ENCODE data around the gene GTF2A1. TPM values are rescaled to one million over a fixed set of nuclear protein-coding genes. Genes with fewer than 3 reads are reported as not detected.
"Not testable (repeated sequence)": the region's sequence is repeated elsewhere in the genome, so short reads cannot be mapped to it uniquely, and the experiment has no call there.

Gene GTF2A1
- total RNA-seq, 4 donors from 2014 or later, result 12.5 to 28.9 (median 18.6) TPM

DNA sequence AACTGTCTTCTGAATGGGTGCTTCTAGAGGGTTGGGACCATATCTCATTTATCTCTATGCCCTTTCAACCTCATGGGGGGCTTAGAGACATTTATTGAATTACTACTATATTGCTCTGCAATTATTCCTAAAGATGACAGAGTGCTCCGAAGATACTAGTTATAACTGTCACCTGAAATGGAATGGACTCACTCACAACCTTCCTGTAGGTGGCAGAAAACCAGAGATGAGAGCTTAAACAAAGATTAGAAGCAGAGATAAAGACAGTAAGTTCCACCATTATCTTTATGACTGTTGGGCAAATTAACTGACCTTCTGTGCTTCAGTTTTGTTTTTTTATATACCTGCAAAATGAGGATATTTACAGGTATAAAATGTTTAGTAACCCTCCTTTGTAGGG is 31.5 kb upstream of the GTF2A1 start:
- Histone ChIP-seq H3K4me3 (no peak overlapping the region), H3K27me3 (no peaks in the 10 kb centered on the region), H3K27ac (no peak overlapping the region), H3K36me3 (no peaks in the 10 kb centered on the region), H3K4me1 (no peaks in the 10 kb centered on the region), H3K9me3 (no peaks in the 10 kb centered on the region)
- peak in 2 of 6 experiments; percentile 19 to 26 for TF ChIP-seq CTCF (IDR thresholded peaks at IDR 0.05)
- no peak for TF ChIP-seq POLR2A (IDR thresholded peaks at IDR 0.05)
- DNase-seq, result no peak

DNA sequence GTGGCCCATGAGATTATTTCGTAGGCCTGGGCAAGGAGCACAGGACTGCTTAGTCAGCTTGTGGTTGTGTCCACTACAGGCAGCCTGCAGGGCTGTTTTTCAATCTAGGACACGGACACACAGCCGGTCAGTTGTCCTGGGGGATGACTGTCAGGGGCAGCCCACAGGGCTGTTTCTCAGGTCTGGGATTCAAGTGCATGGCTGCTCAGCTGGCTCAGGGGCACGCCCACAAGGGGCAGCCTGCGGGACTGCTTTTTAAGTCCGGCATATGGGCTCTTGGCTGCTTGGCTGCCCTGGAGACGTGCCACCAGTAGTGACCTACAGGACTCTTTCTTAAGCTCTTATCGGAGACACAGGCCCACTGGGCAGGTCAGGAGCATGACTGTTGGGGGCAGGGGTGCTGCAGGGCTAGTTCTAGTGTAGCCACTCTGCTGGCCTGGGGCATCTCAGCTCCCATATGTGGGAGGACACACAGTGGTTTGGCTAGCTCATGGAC is 26.6 kb upstream of the GTF2A1 start:
- H3K27me3 ChIP-seq, result no peaks in the 10 kb centered on the region
- H3K4me1 ChIP-seq, result no peaks in the 10 kb centered on the region
- TF ChIP-seq CTCF (IDR thresholded peaks at IDR 0.05) (no peak), POLR2A (IDR thresholded peaks at IDR 0.05) (no peak)
- H3K36me3 ChIP-seq, result no peaks in the 10 kb centered on the region
- no peaks in the 10 kb centered on the region for H3K9me3 ChIP-seq
- no peak for DNase-seq
- no peak overlapping the region for H3K4me3 ChIP-seq
- H3K27ac ChIP-seq, result no peak overlapping the region

- Histone ChIP-seq H3K27me3 (no peaks in the 10 kb centered on the region), H3K9me3 (no peaks in the 10 kb centered on the region), H3K4me3 (no peak overlapping the region), H3K36me3 (no peaks in the 10 kb centered on the region), H3K27ac (no peak overlapping the region), H3K4me1 (no peaks in the 10 kb centered on the region)
- no peak for TF ChIP-seq CTCF (IDR thresholded peaks at IDR 0.05)
- no peak for TF ChIP-seq POLR2A (IDR thresholded peaks at IDR 0.05)
- no peak for DNase-seq
Observed at GRCh38 chr14:81246461-81247270, 25.9 kb upstream of the GTF2A1 start.

GRCh38 chr14:81245771-81246170 is 25.0 kb upstream of the GTF2A1 start:
- Histone ChIP-seq H3K36me3 (no peaks in the 10 kb centered on the region), H3K4me3 (no peak overlapping the region), H3K9me3 (no peaks in the 10 kb centered on the region), H3K4me1 (no peaks in the 10 kb centered on the region), H3K27me3 (no peaks in the 10 kb centered on the region), H3K27ac (no peak overlapping the region)
- DNase-seq, result no peak
- no peak for TF ChIP-seq POLR2A (IDR thresholded peaks at IDR 0.05)
- no peak for TF ChIP-seq CTCF (IDR thresholded peaks at IDR 0.05)

GRCh38 chr14:81244431-81244830 is 23.7 kb upstream of the GTF2A1 start:
- H3K36me3 ChIP-seq, H3K9me3 ChIP-seq, H3K4me1 ChIP-seq, H3K27me3 ChIP-seq, H3K4me3 ChIP-seq, DNase-seq, H3K27ac ChIP-seq: not testable (repeated sequence)

DNA sequence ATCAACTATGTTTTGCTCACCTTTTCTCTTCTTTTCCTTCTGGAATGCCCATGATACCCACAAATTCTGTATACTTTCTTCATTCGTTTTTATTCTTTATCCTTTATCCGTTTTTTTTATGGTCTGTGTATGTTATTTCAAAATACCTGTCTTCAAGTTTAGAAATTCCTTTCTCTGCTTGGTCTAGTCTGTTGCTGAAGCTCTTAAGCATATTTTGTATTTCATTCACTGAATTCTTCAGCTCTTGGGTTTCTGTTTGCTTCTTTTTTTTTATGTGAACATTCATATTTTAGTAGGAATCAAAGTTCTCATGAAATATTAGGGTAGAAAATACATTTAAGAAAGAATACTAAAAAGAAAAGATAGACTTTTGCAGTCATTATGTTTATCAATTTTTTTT is 22.7 kb upstream of the GTF2A1 start:
- TF ChIP-seq POLR2A (IDR thresholded peaks at IDR 0.05) (no peak), CTCF (IDR thresholded peaks at IDR 0.05) (no peak)

GRCh38 chr14:81236849-81237248 is 16.1 kb upstream of the GTF2A1 start:
- DNase-seq, H3K4me3 ChIP-seq, H3K36me3 ChIP-seq, H3K27me3 ChIP-seq, H3K4me1 ChIP-seq, H3K27ac ChIP-seq, H3K9me3 ChIP-seq: not testable (repeated sequence)

More for the DNA sequence above, 22.7 kb upstream of the GTF2A1 start:
- DNase-seq, result no peak
- H3K4me1 ChIP-seq, result no peaks in the 10 kb centered on the region
- no peaks in the 10 kb centered on the region for H3K36me3 ChIP-seq
- H3K27ac ChIP-seq, result no peak overlapping the region
- H3K9me3 ChIP-seq, result no peaks in the 10 kb centered on the region
- no peaks in the 10 kb centered on the region for H3K27me3 ChIP-seq
- H3K4me3 ChIP-seq, result no peak overlapping the region
